ENCODE measurements around the gene GUCA2A. TPM values are rescaled to one million over a fixed set of nuclear protein-coding genes. Genes with fewer than 3 reads are reported as not detected.

Gene GUCA2A
- total RNA-seq, 1 experiment from 2014 or later = not detected

DNA sequence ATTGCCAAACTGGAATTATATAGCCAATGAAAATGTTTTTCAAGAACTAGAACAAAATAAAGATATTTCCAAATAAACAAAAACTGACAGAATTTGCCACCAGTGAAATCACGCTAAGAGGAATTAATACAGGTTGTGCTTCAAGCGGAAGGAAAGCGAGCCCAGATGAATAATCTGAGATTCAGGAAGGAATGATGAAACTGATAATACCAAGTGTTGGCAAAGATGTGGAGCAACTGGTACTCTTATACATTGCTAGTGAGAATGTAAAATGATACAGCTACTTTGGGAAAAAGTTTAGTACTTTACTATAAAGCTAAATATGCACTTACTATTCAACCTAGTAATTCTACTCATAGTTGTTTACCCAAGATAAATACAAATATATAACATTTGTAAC lies 42.1 kb downstream of the GUCA2A start:
- DNase-seq = no peak
- Histone ChIP-seq H3K4me2 (ENCODE audit: insufficient read depth, insufficient read length, low read length) (no peak overlapping the region), H4K8ac (replicated peaks; ENCODE audit: insufficient read length, low read depth, low read length) (no peak overlapping the region), H4K20me1 (ENCODE audit: control insufficient read depth, insufficient read depth, insufficient read length) (no peaks in the 10 kb centered on the region), H3K79me2 (ENCODE audit: insufficient read depth, low read length) (no peaks in the 10 kb centered on the region), H3K23ac (ENCODE audit: insufficient read length, low read depth, low read length) (no peak overlapping the region), H4K91ac (ENCODE audit: insufficient read length, low read depth, low read length) (no peak overlapping the region), H3K14ac (ENCODE audit: insufficient read depth, low read length) (no peak overlapping the region), H2BK120ac (ENCODE audit: low read depth, low read length, poor library complexity, severe bottlenecking) (no peak overlapping the region), H4K5ac (ENCODE audit: insufficient read length, low read depth, low read length) (no peak overlapping the region), H3T11ph (ENCODE audit: low read length) (no peak overlapping the region), H3K4me1 (ENCODE audit: insufficient read depth, low read length) (peaks cover 2% of the 10 kb centered on the region; the same call in 1 of the 2 replicates), H2BK15ac (ENCODE audit: low read depth, low read length) (no peak overlapping the region), H3K27ac (ENCODE audit: insufficient read length, low read depth, low read length) (no peak overlapping the region), H2AK5ac (ENCODE audit: insufficient read length, low read length) (no peak overlapping the region), H3K18ac (ENCODE audit: insufficient read length, low read depth, low read length) (no peak overlapping the region), H3K56ac (ENCODE audit: insufficient read length, low read depth, low read length) (no peak overlapping the region), H3K4ac (ENCODE audit: low read depth, low read length) (no peak overlapping the region), H2AFZ (ENCODE audit: low read length) (no peak overlapping the region), H2BK20ac (ENCODE audit: low read depth, low read length, poor library complexity, severe bottlenecking) (no peak overlapping the region), H3K23me2 (ENCODE audit: insufficient read length, low read depth, low read length, poor library complexity, severe bottlenecking) (no peaks in the 10 kb centered on the region), H2BK5ac (ENCODE audit: insufficient read length, low read length) (no peak overlapping the region), H3K27me3 (ENCODE audit: insufficient read depth, low read length) (no peaks in the 10 kb centered on the region), H3K9ac (ENCODE audit: extremely low read depth, insufficient read length, low read length) (no peak overlapping the region), H3K9me3 (ENCODE audit: control insufficient read depth, low read depth, low read length) (no peaks in the 10 kb centered on the region), H2BK12ac (ENCODE audit: insufficient read length, low read depth, low read length) (no peak overlapping the region), H3K79me1 (ENCODE audit: insufficient read depth, low read depth, low read length, poor library complexity, severe bottlenecking) (no peaks in the 10 kb centered on the region)
- no peaks in the 10 kb centered on the region; a peak in 1 of 7 replicates for H3K36me3 Mint-ChIP-seq (ENCODE audit: insufficient read depth in 1 of 3, low read depth in 3 of 3)
- H3K9me3 Mint-ChIP-seq = peaks cover 4 to 10% of the 10 kb centered on the region in 2 experiments; a peak in 3 of 5 replicates
- peaks cover 3 to 5% of the 10 kb centered on the region in 2 experiments for H3K4me1 Mint-ChIP-seq
- WGBS (ENCODE audit: extremely low coverage, insufficient read length, low lambda C conversion rate) = no CpG with 5 or more reads among the region's 3 CpGs
- TF ChIP-seq, protein P1, sequence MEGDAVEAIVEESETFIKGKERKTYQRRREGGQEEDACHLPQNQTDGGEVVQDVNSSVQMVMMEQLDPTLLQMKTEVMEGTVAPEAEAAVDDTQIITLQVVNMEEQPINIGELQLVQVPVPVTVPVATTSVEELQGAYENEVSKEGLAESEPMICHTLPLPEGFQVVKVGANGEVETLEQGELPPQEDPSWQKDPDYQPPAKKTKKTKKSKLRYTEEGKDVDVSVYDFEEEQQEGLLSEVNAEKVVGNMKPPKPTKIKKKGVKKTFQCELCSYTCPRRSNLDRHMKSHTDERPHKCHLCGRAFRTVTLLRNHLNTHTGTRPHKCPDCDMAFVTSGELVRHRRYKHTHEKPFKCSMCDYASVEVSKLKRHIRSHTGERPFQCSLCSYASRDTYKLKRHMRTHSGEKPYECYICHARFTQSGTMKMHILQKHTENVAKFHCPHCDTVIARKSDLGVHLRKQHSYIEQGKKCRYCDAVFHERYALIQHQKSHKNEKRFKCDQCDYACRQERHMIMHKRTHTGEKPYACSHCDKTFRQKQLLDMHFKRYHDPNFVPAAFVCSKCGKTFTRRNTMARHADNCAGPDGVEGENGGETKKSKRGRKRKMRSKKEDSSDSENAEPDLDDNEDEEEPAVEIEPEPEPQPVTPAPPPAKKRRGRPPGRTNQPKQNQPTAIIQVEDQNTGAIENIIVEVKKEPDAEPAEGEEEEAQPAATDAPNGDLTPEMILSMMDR (conservative IDR thresholded peaks at IDR 0.05) = no peak
- H3K27ac Mint-ChIP-seq = no peak overlapping the region
- no peak overlapping the region for H3K4me3 Mint-ChIP-seq
- H3K27me3 Mint-ChIP-seq (ENCODE audit: low read depth) = peaks cover 5% of the 10 kb centered on the region

Measured in H9 (cell line).